ENCODE results near the gene FRMD4A. TPM values are rescaled to one million over a fixed set of nuclear protein-coding genes. Genes with fewer than 3 reads are reported as not detected.

FRMD4A gene
- total RNA-seq, 1 experiment from 2014 or later: 0.23 TPM

GRCh38 chr10:14306190-14306589 lies 24.5 kb downstream of the FRMD4A start:
- peaks cover 3% of the 10 kb centered on the region for H3K27me3 Mint-ChIP-seq (ENCODE audit: insufficient read depth, unreplicated experiment)
- no peaks in the 10 kb centered on the region for H3K36me3 Mint-ChIP-seq (ENCODE audit: insufficient read depth, unreplicated experiment)
- H3K4me3 Mint-ChIP-seq (ENCODE audit: unreplicated experiment): no peak overlapping the region
- TF ChIP-seq, protein P1, sequence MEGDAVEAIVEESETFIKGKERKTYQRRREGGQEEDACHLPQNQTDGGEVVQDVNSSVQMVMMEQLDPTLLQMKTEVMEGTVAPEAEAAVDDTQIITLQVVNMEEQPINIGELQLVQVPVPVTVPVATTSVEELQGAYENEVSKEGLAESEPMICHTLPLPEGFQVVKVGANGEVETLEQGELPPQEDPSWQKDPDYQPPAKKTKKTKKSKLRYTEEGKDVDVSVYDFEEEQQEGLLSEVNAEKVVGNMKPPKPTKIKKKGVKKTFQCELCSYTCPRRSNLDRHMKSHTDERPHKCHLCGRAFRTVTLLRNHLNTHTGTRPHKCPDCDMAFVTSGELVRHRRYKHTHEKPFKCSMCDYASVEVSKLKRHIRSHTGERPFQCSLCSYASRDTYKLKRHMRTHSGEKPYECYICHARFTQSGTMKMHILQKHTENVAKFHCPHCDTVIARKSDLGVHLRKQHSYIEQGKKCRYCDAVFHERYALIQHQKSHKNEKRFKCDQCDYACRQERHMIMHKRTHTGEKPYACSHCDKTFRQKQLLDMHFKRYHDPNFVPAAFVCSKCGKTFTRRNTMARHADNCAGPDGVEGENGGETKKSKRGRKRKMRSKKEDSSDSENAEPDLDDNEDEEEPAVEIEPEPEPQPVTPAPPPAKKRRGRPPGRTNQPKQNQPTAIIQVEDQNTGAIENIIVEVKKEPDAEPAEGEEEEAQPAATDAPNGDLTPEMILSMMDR (IDR thresholded peaks at IDR 0.05; ENCODE audit: unreplicated experiment): no peak
- H3K9me3 Mint-ChIP-seq (ENCODE audit: unreplicated experiment): no peaks in the 10 kb centered on the region
- no peaks in the 10 kb centered on the region for H3K4me1 Mint-ChIP-seq (ENCODE audit: insufficient read depth, unreplicated experiment)
- ChIA-PET CTCF (interaction anchor here (0.7 to 1.1 kb wide), 2 partner anchors 11 to 824 kb away, joined by 3 to 4 read pairs; no protein-coding TSS in a partner anchor), POLR2A (no interaction called here)
- no peak for DNase-seq (ENCODE audit: unreplicated experiment)
- intact Hi-C loops (cut with micrococcal nuclease): no loop called here
- H3K27ac Mint-ChIP-seq (ENCODE audit: low read depth, unreplicated experiment): no peak overlapping the region
- BruUV-seq (replicated peaks): no TSS peak

GRCh38 chr10:14304046-14304445 lies 26.7 kb downstream of the FRMD4A start:
- DNase-seq (ENCODE audit: unreplicated experiment): no peak
- BruUV-seq (replicated peaks): no TSS peak
- Mint-ChIP-seq H3K27me3 (ENCODE audit: insufficient read depth, unreplicated experiment) (no peaks in the 10 kb centered on the region), H3K4me1 (ENCODE audit: insufficient read depth, unreplicated experiment) (no peaks in the 10 kb centered on the region), H3K9me3 (ENCODE audit: unreplicated experiment) (no peaks in the 10 kb centered on the region), H3K4me3 (ENCODE audit: unreplicated experiment) (no peak overlapping the region), H3K27ac (ENCODE audit: low read depth, unreplicated experiment) (no peak overlapping the region), H3K36me3 (ENCODE audit: insufficient read depth, unreplicated experiment) (no peaks in the 10 kb centered on the region)
- ChIA-PET POLR2A (interaction anchor here (0.6 kb wide), 1 partner anchor 301 kb away, joined by 3 read pairs; no protein-coding TSS in a partner anchor), CTCF (interaction anchor here (1.9 kb wide), 1 partner anchor 11 kb away, joined by 4 read pairs; no protein-coding TSS in a partner anchor)
- TF ChIP-seq, protein P1 (IDR thresholded peaks at IDR 0.05; ENCODE audit: unreplicated experiment): no peak
- intact Hi-C loops (cut with micrococcal nuclease): no loop called here

DNA sequence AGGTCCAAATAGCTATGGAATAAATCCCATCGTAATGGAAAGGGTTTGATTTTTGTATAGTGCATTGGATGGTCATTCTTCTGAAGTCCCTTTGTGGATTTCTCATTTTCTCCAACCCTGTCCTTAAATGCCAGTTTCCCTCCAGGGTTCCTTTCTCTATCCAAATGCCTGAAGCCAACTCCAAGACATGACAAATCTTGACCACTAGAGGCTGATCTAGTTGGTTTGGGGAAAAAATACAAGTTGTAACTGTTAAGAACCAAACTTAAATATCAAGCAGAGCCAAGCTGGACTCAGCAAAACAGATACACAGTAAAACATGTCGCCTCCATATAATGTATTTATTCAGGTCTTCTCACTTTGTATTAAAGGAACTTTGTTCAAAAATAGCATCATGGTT lies 28.7 kb downstream of the FRMD4A start:
- TF ChIP-seq, protein P1 (IDR thresholded peaks at IDR 0.05; ENCODE audit: unreplicated experiment): no peak
- no TSS peak for BruUV-seq (replicated peaks)
- H3K9me3 Mint-ChIP-seq (ENCODE audit: unreplicated experiment): no peaks in the 10 kb centered on the region
- H3K4me1 Mint-ChIP-seq (ENCODE audit: insufficient read depth, unreplicated experiment): no peaks in the 10 kb centered on the region
- H3K36me3 Mint-ChIP-seq (ENCODE audit: insufficient read depth, unreplicated experiment): no peaks in the 10 kb centered on the region
- POLR2A ChIA-PET: no interaction called here
- DNase-seq (ENCODE audit: unreplicated experiment): peak; percentile 18
- intact Hi-C loops (cut with micrococcal nuclease): no loop called here
- CTCF ChIA-PET: interaction anchor here (0.5 to 1.9 kb wide), 5 partner anchors 12 to 1042 kb away, joined by 3 to 4 read pairs (median 3); no protein-coding TSS in a partner anchor
- no peaks in the 10 kb centered on the region for H3K27me3 Mint-ChIP-seq (ENCODE audit: insufficient read depth, unreplicated experiment)
- H3K4me3 Mint-ChIP-seq (ENCODE audit: unreplicated experiment): no peak overlapping the region
- no peak overlapping the region for H3K27ac Mint-ChIP-seq (ENCODE audit: low read depth, unreplicated experiment)

DNA sequence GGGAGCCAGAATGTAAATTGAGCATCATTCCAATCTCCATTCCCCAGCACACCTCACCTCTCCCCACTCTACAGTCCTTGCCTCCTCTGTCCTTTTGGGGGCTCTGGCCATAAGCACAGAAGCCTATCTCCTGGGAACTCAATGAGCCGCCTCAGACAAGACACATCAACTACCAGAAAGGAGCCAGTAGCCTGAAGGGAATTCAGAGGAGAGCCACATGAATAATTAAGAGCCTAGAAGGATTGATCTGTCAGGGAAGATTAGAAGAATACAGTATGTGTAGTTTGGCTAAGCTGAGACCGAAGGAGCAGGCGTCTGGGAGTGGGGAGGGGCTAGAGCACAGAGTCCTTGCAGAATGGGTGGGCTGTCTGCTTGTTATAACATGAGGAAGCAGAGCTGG lies 31.2 kb downstream of the FRMD4A start:
- Mint-ChIP-seq H3K27me3 (ENCODE audit: insufficient read depth, unreplicated experiment) (no peaks in the 10 kb centered on the region), H3K9me3 (ENCODE audit: unreplicated experiment) (no peaks in the 10 kb centered on the region), H3K27ac (ENCODE audit: low read depth, unreplicated experiment) (no peak overlapping the region), H3K36me3 (ENCODE audit: insufficient read depth, unreplicated experiment) (no peaks in the 10 kb centered on the region), H3K4me3 (ENCODE audit: unreplicated experiment) (no peak overlapping the region), H3K4me1 (ENCODE audit: insufficient read depth, unreplicated experiment) (no peaks in the 10 kb centered on the region)
- no peak for DNase-seq (ENCODE audit: unreplicated experiment)
- TF ChIP-seq, protein P1 (IDR thresholded peaks at IDR 0.05; ENCODE audit: unreplicated experiment): no peak
- intact Hi-C loops (cut with micrococcal nuclease): no loop called here
- BruUV-seq (replicated peaks): no TSS peak
- POLR2A ChIA-PET: no interaction called here
- CTCF ChIA-PET: interaction anchor here (0.5 to 0.6 kb wide), 3 partner anchors 87 to 154 kb away, joined by 3 read pairs; no protein-coding TSS in a partner anchor

All from MCF 10A (cell line).